Amniotic epithelial cell (primary cell): Measurements from ENCODE around the gene PDGFA.

Experiments
- DNase-seq: peaks from one replicate; pipeline ENCODE4 v3.0.0-alpha.2; 2010; ENCODE audit warnings: low read depth

The PDGFA gene

DNA sequence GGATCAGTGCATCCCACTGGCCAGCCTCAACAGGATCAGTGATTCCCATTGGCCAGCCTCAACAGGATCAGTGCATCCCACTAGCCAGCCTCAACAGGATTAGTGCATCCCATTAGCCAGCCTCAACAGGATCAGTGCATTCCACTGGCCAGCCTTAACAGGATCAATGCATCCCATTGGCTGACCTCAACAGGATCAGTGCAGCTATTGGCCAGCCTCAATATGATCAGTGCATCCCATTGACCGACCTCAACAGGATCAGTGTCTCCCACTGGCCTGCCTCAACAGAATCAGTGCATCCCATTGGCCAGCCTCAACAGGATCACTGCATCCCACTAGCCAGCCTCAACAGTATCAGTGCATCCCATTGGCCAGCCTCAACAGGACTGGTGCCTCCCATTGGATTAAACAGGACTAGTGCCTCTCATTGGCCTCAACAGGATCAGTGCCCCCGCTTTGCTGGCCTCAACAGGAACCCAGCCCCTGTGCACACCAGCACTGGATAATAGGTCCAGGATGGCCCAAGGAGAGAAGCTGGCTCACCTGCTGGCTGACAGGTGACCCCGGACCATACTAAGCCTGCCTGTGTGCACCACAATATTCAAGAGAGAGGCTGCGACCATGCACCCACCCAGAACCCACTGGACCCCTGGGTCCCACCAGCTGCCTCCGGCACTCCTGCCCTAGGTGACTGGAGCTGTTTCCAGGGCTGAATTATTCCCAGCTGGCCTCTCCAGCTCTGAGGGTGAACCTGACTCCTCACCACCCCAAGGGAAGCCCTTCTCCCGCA, 59.9 kb downstream of the PDGFA start:
- no peak for DNase-seq

GRCh38 chr7:458511-459245, 61.0 kb downstream of the PDGFA start:
- DNase-seq: no peak

- DNase-seq: no peak
Observed at GRCh38 chr7:457814-458510, 61.7 kb downstream of the PDGFA start.

DNA sequence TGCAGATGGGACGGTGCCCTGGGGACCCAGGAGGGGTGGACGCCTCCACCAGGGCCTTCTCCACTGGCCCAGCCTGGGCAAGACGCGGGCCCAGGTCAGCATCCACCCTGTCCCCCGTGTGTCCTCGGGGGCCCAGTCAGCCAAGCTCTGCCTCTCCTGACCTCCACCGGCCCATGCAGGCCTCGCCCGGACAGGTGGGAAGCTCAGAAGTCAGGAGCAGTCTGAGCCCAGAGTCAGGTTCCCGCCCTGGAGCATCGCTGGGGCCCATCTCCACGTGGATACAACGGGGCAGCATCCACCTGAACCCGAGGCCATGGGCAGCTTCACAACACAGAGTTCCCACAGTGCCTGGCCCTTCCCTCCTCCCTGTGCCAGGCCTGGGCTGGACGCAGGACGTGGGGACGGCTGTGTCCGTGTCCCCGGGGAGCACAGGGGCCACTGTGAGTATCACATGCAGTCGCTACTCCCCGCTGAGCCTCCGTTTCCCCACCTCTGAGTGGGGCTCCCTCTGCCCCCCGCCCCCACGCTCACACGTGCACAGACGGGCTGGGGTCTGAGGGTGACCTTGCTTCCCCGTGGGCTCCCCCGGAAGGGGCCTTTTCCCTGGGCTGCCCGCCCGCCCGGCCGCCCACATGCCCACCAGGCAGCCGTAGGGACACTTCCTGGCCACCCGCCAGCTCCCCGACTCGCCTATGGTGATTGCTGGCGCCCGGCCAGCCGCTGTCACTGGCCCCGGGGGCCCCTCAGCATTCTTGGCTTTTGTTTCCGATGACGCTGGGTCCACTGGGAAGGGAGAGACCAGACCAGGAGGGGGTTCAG, 64.3 kb downstream of the PDGFA start:
- DNase-seq: no peak

- no peak for DNase-seq
Observed at GRCh38 chr7:454356-455109, 65.1 kb downstream of the PDGFA start.

DNA sequence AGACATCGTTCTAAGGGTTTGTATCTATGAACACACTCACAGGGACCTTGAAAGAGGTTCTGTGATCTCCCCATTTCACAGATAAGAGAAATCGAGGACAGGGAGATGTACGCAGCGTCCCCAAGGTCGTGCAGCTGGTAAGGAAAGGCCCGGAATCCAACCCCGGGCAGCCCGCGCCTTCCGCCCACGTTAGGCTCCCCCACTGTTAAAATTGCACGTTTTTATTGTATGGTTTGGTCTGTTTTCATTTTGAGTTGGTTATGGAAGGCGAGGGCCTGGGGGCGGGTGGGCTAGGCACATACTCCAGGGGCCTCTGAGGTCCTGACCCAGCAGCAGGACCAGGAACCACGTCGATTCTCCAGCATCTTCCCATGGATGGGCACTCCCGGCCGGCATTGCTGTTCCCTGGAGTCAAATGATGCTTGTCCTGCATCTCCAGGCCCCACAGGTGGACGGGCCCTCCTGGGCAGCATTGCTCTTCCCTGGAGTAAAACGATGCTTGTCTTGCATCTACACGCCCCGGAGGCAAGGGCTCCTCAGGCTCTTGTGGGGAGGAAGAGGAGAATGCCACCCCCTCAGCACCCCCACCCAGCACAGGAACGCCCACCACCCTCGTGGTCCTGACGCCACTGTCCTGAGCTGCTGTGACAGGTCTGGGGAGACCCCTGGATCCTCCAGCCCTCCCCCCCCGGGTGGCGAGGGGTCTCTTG, 65.9 kb downstream of the PDGFA start:
- no peak for DNase-seq

DNA sequence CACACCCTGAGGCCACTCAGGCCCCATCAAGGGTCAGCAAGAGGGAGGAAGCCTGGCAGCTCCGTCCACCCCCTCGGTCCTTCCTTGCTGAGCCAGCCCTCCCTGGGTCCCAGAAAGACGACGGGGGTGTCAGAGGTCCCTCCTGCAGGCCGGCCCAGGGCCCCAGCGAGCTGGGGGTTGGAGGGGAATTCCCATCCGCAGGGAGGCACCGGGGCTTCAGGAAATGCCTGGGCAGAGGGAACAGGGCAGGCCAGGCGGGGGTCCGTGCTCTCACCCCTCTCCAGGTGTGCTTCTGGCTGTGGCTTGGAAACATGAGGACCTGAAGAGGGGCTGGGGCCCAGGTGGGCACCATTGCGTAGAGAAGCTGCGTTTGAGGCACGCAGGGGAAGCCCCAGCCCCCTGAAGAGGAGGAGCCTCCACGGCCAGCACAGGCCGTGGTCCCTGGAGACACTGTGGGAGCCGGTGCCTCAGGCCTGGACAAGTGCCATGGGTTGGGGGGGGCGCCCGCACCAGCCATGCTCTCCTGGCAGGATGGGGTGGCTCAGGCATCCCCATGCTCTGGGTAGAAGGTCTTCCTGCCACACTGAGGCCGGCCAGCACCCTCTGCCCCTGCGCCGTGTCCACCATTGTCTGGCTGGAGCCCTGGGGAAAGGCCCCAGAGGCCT, 66.7 kb downstream of the PDGFA start:
- no peak for DNase-seq

DNA sequence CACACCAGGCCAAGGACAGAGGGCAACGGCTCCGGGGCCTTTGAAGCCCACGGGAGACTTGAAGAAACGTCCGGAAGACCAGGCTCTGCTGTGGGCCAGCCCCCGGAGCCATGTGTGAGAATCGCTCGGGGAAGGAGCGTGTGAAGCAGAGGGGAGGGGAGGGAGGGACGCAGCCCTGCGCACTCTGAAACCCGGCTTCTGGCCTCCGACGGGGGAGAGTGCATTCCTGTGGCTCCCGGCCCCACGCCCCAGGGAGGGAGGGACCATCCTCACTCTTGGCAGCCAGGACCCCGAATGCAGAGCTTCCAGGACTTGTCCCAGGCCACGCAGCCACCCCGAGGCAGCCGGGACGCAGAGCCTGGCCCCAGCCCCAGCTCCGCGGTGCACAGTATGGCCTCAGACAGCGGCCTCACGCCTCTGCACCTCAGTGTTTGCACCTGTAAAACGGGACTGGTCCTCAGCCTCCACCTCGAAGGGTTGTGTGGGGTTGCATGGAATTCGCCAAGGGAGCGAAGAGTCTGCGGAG, 67.4 kb downstream of the PDGFA start:
- peak; percentile 76 for DNase-seq

DNA sequence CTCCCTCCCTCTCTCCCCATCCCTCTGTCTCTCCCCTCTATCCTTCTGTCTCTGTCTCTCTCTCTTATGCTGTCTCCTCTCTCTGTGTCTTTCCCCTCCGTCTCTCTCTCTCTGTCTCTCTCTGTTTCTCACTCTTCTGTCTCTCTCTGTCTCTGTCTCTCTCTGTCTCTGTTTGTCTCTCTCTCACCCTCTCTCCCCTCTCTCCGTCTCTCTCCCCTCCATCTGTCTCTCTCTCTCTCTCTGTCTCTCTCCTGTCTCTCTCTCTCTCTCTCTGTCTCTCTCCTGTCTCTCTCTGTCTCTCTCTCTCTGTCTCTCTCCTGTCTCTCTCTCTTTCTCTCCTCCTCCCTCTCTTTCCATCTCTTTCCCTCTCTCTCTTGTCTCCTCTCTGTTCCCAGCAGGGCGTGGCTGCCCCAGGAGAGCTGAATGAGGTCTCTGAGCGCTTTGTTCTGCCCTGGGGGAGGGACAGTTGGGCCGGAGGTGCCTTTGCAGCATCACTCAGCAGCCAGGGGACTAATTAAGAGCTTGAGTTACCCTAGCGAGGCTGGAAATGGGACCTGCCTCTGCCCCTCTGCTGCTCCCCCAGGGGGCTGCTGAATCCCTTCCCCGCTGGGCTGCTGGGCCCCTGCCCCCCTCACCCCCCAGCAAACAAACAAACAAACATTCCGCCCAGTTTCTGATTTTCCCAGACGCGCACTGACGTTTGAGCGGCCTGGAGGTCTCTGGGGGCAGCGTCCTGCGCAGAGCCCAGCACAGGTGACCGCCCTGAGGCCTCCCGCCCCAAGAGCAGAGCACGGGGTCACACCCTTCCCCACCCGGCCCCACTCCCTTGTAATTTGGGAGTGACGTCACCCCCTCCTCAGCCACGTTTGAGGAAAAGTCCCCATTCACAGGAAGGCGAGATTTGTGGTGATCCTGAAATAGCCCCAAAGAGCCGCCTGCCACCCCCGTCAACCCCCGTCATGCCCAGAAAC, 68.1 kb downstream of the PDGFA start:
- DNase-seq: no peak

GRCh38 chr7:450741-451140, 68.9 kb downstream of the PDGFA start:
- DNase-seq: no peak

- DNase-seq: no peak
Observed at GRCh38 chr7:450036-450435, 69.6 kb downstream of the PDGFA start.

DNA sequence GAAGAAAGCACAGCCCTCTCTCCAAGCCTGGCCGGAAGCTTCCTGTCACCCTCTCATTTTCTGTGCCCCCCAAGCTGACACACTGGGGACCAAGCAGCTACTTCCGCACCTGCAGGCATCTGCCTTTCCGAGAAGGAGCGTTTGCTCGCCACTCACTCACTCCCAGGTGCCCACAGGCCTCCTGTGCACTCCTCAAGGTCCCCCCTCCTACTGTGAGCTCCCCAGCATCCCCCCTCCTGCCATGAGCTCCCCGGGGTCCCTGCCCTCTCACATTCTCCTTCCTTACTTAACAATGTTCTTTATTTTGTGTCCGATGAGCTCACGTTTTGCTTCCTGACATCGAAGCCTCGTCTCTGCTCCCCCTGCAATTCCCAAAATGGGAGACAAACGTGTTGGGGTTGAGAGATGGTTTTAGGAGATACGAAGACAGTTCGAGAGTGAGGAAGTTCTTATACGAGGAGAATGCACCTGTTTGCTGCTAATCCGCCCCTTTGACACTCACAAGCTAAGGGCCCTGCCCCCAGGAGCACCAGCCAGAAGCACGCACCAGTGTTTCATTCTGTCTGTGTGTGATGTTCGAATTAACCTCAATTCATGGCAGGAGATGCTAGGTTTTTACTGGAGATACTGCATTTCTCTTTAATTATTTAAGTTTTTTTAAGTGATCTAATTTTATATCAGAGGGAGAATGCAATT, 70.2 kb downstream of the PDGFA start:
- DNase-seq: no peak

- DNase-seq: no peak
Observed at GRCh38 chr7:447523-447922, 72.1 kb downstream of the PDGFA start.
